NB4 (cell line): ENCODE data around the gene OR6Q1.

Source experiments
- POLR2A ChIP-seq: IDR thresholded peaks from 2 replicates; pipeline ENCODE4 v1.6.1; 2011; ENCODE audit warnings: mild to moderate bottlenecking; ENCODE audit not compliant: insufficient read length; ENCODE audit errors: extremely low read depth
- TF ChIP-seq, protein P1 (sequence below): IDR thresholded peaks from one replicate; pipeline ENCODE4 v1.5.1; 2012; ENCODE audit warnings: low read depth, low read length

DNA sequence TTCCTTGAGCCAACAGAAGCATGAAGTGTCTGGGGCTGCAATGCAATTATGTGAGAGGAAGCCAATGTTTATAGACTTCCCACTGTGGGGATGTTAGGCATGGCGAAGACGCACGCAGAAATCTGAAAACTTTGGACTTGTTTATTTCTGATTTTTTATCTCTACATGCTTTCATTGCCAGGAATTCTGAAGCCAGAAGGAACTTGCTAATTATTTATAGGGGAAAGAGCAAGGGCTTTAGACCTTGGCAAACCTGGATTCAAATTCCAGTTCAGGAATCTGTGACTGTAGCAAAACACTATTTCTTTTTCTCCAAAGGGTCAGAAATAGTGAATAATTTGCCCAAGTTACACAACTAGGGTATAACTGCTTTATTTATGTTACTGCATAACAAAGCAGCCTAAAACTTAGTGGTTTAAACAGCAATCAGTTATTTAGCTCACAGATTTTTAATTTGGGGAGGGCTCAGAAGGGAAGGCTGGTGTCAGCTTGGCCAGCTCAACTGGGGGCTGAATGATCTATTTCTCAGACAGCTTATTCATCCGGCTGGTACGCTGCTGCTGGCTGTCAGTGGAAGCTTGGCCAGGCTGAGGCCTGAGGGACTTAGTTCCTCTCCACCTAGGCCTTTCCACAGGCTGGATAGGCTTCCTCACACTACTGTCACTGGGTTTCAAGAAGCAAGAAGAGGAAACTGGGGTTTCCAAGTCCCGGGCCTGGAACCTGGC is 1.9 kb upstream of the OR6Q1 start:
- TF ChIP-seq, protein P1, sequence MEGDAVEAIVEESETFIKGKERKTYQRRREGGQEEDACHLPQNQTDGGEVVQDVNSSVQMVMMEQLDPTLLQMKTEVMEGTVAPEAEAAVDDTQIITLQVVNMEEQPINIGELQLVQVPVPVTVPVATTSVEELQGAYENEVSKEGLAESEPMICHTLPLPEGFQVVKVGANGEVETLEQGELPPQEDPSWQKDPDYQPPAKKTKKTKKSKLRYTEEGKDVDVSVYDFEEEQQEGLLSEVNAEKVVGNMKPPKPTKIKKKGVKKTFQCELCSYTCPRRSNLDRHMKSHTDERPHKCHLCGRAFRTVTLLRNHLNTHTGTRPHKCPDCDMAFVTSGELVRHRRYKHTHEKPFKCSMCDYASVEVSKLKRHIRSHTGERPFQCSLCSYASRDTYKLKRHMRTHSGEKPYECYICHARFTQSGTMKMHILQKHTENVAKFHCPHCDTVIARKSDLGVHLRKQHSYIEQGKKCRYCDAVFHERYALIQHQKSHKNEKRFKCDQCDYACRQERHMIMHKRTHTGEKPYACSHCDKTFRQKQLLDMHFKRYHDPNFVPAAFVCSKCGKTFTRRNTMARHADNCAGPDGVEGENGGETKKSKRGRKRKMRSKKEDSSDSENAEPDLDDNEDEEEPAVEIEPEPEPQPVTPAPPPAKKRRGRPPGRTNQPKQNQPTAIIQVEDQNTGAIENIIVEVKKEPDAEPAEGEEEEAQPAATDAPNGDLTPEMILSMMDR, result no peak
- no peak for TF ChIP-seq POLR2A
